ENCODE measurements around the gene GALE. TPM values are rescaled to one million over a fixed set of nuclear protein-coding genes. Genes with fewer than 3 reads are reported as not detected.

The GALE gene
- total and polyA plus RNA-seq, 2 of the 13 experiments (the other 11 are each of a cell fraction or from before 2014, with no cell fraction given) = 85.2 to 88.4 TPM

DNA sequence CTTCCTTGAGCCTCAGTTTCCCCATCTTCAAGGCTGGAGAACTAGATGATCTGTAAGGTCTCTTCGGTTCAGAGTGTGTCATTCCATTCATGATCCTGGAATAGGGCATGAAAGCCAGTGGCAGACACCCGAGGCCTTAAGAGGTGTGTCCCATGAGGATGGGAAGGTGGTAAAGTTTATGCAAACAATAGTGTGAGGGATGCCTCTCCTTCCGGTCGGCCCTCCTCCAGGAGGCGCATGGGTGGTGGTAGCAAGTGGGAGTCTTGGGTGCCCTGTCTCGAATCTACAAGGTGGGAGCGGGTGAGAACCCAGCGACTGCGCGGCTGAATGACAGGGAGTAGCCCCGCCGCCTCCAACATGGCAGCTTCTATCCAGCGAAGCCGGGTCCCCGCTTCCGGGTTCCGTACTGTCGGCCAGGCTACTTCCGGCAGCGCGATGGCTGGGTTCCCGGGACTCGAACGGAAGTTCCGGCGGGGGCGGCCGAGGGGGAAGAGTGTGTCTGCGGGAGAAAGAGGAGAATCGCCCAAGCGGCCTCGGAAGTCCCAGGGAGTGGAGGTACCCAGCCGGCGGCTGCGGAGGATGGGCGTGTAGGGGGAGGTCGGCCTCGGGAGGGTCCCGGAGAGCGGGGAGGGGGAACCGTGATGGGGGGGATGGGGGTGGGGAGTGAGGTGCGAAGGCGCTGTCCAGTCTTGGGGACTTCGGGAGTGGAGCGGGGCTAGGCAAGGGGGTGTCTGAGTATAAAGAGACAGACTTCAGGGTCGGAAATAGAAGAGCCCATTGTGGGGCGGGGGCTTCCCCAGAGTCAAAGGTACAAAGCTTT, 9.6 kb downstream of the GALE start, which contains the start of gene LYPLA2 (continued):
- TF ChIP-seq, protein P1, sequence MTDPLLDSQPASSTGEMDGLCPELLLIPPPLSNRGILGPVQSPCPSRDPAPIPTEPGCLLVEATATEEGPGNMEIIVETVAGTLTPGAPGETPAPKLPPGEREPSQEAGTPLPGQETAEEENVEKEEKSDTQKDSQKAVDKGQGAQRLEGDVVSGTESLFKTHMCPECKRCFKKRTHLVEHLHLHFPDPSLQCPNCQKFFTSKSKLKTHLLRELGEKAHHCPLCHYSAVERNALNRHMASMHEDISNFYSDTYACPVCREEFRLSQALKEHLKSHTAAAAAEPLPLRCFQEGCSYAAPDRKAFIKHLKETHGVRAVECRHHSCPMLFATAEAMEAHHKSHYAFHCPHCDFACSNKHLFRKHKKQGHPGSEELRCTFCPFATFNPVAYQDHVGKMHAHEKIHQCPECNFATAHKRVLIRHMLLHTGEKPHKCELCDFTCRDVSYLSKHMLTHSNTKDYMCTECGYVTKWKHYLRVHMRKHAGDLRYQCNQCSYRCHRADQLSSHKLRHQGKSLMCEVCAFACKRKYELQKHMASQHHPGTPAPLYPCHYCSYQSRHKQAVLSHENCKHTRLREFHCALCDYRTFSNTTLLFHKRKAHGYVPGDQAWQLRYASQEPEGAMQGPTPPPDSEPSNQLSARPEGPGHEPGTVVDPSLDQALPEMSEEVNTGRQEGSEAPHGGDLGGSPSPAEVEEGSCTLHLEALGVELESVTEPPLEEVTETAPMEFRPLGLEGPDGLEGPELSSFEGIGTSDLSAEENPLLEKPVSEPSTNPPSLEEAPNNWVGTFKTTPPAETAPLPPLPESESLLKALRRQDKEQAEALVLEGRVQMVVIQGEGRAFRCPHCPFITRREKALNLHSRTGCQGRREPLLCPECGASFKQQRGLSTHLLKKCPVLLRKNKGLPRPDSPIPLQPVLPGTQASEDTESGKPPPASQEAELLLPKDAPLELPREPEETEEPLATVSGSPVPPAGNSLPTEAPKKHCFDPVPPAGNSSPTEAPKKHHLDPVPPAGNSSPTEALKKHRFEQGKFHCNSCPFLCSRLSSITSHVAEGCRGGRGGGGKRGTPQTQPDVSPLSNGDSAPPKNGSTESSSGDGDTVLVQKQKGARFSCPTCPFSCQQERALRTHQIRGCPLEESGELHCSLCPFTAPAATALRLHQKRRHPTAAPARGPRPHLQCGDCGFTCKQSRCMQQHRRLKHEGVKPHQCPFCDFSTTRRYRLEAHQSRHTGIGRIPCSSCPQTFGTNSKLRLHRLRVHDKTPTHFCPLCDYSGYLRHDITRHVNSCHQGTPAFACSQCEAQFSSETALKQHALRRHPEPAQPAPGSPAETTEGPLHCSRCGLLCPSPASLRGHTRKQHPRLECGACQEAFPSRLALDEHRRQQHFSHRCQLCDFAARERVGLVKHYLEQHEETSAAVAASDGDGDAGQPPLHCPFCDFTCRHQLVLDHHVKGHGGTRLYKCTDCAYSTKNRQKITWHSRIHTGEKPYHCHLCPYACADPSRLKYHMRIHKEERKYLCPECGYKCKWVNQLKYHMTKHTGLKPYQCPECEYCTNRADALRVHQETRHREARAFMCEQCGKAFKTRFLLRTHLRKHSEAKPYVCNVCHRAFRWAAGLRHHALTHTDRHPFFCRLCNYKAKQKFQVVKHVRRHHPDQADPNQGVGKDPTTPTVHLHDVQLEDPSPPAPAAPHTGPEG (CRISPR knock-in tag; IDR thresholded peaks at IDR 0.05) = no peak
- no peak for TF ChIP-seq ZNF577 (CRISPR knock-in tag; IDR thresholded peaks at IDR 0.05; ENCODE audit: borderline replicate concordance, low read depth)
- no peak for TF ChIP-seq ZNF670 (CRISPR knock-in tag; IDR thresholded peaks at IDR 0.05; ENCODE audit: borderline replicate concordance)
- no peak for TF ChIP-seq NPAS2 (CRISPR knock-in tag; IDR thresholded peaks at IDR 0.05; ENCODE audit: borderline replicate concordance)
- no peak for TF ChIP-seq TOE1 (CRISPR knock-in tag; IDR thresholded peaks at IDR 0.05)
- TF ChIP-seq, protein P2, sequence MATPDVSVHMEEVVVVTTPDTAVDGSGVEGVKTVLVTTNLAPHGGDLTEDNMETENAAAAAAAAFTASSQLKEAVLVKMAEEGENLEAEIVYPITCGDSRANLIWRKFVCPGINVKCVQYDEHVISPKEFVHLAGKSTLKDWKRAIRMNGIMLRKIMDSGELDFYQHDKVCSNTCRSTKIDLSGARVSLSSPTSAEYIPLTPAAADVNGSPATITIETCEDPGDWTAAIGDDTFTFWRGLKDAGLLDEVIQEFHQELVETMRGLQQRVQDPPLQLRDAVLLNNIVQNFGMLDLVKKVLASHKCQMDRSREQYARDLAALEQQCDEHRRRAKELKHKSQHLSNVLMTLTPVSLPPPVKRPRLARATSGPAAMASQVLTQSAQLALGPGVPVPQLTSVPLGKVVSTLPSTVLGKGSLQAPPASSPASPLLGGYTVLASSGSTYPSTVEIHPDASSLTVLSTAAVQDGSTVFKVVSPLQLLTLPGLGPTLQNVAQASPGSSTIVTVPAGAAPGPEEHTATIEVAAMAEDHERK (CRISPR knock-in tag; IDR thresholded peaks at IDR 0.05; ENCODE audit: low read depth) = no peak
- TF ChIP-seq, protein P3, sequence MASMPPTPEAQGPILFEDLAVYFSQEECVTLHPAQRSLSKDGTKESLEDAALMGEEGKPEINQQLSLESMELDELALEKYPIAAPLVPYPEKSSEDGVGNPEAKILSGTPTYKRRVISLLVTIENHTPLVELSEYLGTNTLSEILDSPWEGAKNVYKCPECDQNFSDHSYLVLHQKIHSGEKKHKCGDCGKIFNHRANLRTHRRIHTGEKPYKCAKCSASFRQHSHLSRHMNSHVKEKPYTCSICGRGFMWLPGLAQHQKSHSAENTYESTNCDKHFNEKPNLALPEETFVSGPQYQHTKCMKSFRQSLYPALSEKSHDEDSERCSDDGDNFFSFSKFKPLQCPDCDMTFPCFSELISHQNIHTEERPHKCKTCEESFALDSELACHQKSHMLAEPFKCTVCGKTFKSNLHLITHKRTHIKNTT (CRISPR knock-in tag; IDR thresholded peaks at IDR 0.05) = no peak
- TF ChIP-seq BCL6 (CRISPR knock-in tag; IDR thresholded peaks at IDR 0.05) = no peak
- 0 out of 2 replicates have a peak, but pooled peaks have one; percentile 29 for TF ChIP-seq ZNF792 (CRISPR knock-in tag; IDR thresholded peaks at IDR 0.05)
- no peak for TF ChIP-seq HNRNPK (IDR thresholded peaks at IDR 0.05; ENCODE audit: low read depth, low read length, poor library complexity, severe bottlenecking)
- TF ChIP-seq, protein P4, sequence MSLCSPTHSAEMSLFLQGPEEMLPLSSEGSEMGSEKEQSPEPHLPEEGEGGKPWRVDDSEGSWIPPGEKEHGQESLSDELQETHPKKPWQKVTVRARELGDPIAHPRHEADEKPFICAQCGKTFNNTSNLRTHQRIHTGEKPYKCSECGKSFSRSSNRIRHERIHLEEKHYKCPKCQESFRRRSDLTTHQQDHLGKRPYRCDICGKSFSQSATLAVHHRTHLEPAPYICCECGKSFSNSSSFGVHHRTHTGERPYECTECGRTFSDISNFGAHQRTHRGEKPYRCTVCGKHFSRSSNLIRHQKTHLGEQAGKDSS (CRISPR knock-in tag; IDR thresholded peaks at IDR 0.05; ENCODE audit: borderline replicate concordance, low read depth) = no peak
- no peak for TF ChIP-seq NR2F2 (IDR thresholded peaks at IDR 0.05; ENCODE audit: borderline replicate concordance, low read depth)
- peak; percentile 55; the same call in 1 of the 2 replicates for TF ChIP-seq FLYWCH1 (CRISPR knock-in tag; IDR thresholded peaks at IDR 0.05)
- TF ChIP-seq SMAD1 (CRISPR knock-in tag; IDR thresholded peaks at IDR 0.05; ENCODE audit: borderline replicate concordance, low read depth) = no peak; the same call in 1 of the 2 replicates
- TF ChIP-seq CCAR2 (optimal IDR thresholded peaks at IDR 0.05; ENCODE audit: low read depth, low read length) = no peak
- peak; percentile 61; the same call in 1 of the 2 replicates for TF ChIP-seq TAF1 (CRISPR knock-in tag; IDR thresholded peaks at IDR 0.05)
- TF ChIP-seq, protein P5, sequence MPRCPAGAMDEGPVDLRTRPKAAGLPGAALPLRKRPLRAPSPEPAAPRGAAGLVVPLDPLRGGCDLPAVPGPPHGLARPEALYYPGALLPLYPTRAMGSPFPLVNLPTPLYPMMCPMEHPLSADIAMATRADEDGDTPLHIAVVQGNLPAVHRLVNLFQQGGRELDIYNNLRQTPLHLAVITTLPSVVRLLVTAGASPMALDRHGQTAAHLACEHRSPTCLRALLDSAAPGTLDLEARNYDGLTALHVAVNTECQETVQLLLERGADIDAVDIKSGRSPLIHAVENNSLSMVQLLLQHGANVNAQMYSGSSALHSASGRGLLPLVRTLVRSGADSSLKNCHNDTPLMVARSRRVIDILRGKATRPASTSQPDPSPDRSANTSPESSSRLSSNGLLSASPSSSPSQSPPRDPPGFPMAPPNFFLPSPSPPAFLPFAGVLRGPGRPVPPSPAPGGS (CRISPR knock-in tag; IDR thresholded peaks at IDR 0.05) = no peak
- TF ChIP-seq NR1H2 (CRISPR knock-in tag; IDR thresholded peaks at IDR 0.05; ENCODE audit: borderline replicate concordance, low read depth) = no peak
